Amniotic stem cell (primary cell): Measurements from ENCODE around the gene NME2.
"Not testable (repeated sequence)": the region's sequence is repeated elsewhere in the genome, so short reads cannot be mapped to it uniquely, and the experiment has no call there.

Experiments used
- DNase-seq: peaks from one replicate; lab custom pipeline; 2025; lab: John Stamatoyannopoulos, UW

The NME2 gene

GRCh38 chr17:51153210-51154072, 12.8 kb upstream of the NME2 start, which contains the start of gene NME1:
TSS of gene NME1 (plus strand) at chr17:51153559. CDS start at chr17:51155655, 2,096 bp downstream.
- peak; percentile 99 for DNase-seq

GRCh38 chr17:51154176-51154575, 12.0 kb upstream of the NME2 start:
- no peak for DNase-seq

GRCh38 chr17:51155416-51155815, 10.8 kb upstream of the NME2 start:
- no peak for DNase-seq

- DNase-seq: no peak
Observed at GRCh38 chr17:51159604-51160003, 6.6 kb upstream of the NME2 start.

GRCh38 chr17:51161541-51161940, 4.7 kb upstream of the NME2 start:
- no peak for DNase-seq

GRCh38 chr17:51164911-51165679, 1.1 kb upstream of the NME2 start:
- DNase-seq: no peak

- no peak for DNase-seq
Observed at GRCh38 chr17:51165680-51166197, 472 bp upstream of the NME2 start.

- no peak for DNase-seq
Observed at GRCh38 chr17:51166987-51167931, 1.0 kb downstream of the NME2 start.

GRCh38 chr17:51169340-51169739, 3.1 kb downstream of the NME2 start:
- DNase-seq: no peak

GRCh38 chr17:51170736-51171135, 4.5 kb downstream of the NME2 start:
- DNase-seq: no peak

- not testable (repeated sequence) for DNase-seq
Observed at GRCh38 chr17:51172030-51172429, 5.8 kb downstream of the NME2 start.

- no peak for DNase-seq
Observed at GRCh38 chr17:51180486-51180885, 14.3 kb downstream of the NME2 start.

- no peak for DNase-seq
Observed at GRCh38 chr17:51184124-51184523, 17.9 kb downstream of the NME2 start.

- no peak for DNase-seq
Observed at GRCh38 chr17:51185763-51186332, 19.6 kb downstream of the NME2 start.

- no peak for DNase-seq
Observed at GRCh38 chr17:51188271-51188833, 22.1 kb downstream of the NME2 start.

- DNase-seq: no peak
Observed at GRCh38 chr17:51189162-51189561, 23.0 kb downstream of the NME2 start.

GRCh38 chr17:51189628-51190027, 23.4 kb downstream of the NME2 start:
- DNase-seq: no peak

- no peak for DNase-seq
Observed at GRCh38 chr17:51191895-51192294, 25.7 kb downstream of the NME2 start.

GRCh38 chr17:51197754-51198153, 31.5 kb downstream of the NME2 start:
- no peak for DNase-seq

- DNase-seq: no peak
Observed at GRCh38 chr17:51200295-51200694, 34.1 kb downstream of the NME2 start.

GRCh38 chr17:51200846-51201245, 34.6 kb downstream of the NME2 start:
- no peak for DNase-seq
